GM10266 (cell line): ENCODE results near the gene CPSF7.

Source experiments
- DNase-seq: peaks from one replicate; pipeline ENCODE4 v3.0.0; 2012; ENCODE audit errors: extremely low spot score
- TF ChIP-seq, protein P1 (sequence below): IDR thresholded peaks from 2 replicates; pipeline ENCODE4 v1.5.1; 2012; ENCODE audit warnings: mild to moderate bottlenecking, low read depth; ENCODE audit not compliant: control insufficient read depth, insufficient read depth; ENCODE audit errors: missing control alignments

The CPSF7 gene

DNA sequence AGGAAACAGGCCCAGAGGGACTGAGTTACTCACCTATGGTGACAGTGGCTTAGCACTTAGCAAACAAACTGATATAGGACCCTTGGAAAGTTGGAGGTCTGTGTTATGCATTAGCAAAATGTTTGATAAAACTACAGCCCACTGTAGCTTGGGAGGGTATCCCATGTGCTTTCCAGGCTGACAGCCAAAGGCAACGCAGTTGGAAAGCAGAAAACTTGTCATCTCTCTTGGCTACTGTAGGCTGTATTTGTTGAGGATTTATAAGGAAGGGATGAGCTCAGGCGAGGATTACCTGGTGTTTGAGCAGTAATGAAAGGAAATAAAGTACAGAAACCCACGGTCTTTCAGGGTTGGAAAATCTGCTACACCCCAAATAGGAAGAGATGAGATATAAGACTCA is 23.9 kb upstream of the CPSF7 start:
- no peak for DNase-seq
- TF ChIP-seq, protein P1, sequence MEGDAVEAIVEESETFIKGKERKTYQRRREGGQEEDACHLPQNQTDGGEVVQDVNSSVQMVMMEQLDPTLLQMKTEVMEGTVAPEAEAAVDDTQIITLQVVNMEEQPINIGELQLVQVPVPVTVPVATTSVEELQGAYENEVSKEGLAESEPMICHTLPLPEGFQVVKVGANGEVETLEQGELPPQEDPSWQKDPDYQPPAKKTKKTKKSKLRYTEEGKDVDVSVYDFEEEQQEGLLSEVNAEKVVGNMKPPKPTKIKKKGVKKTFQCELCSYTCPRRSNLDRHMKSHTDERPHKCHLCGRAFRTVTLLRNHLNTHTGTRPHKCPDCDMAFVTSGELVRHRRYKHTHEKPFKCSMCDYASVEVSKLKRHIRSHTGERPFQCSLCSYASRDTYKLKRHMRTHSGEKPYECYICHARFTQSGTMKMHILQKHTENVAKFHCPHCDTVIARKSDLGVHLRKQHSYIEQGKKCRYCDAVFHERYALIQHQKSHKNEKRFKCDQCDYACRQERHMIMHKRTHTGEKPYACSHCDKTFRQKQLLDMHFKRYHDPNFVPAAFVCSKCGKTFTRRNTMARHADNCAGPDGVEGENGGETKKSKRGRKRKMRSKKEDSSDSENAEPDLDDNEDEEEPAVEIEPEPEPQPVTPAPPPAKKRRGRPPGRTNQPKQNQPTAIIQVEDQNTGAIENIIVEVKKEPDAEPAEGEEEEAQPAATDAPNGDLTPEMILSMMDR: no peak

DNA sequence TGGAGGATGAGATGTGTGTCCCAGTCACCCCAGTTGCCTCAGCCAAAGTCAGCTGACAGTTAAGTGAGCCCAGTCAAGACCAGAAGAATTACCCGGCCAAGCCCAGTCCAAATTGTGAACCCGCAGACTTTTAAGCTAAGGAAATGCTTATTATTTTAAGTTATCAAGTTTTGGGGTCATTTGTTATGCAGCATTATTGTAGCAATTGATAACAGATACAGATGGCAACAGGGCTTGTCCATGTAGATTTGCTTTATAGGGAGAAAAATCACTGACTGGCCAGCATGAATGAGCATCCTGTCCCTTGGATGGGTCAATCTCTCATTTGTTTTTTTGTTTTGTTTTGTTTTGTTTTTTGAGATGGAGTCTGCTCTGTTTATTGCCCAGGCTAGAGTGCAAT is 23.1 kb upstream of the CPSF7 start:
- DNase-seq: no peak
- TF ChIP-seq, protein P1: no peak

DNA sequence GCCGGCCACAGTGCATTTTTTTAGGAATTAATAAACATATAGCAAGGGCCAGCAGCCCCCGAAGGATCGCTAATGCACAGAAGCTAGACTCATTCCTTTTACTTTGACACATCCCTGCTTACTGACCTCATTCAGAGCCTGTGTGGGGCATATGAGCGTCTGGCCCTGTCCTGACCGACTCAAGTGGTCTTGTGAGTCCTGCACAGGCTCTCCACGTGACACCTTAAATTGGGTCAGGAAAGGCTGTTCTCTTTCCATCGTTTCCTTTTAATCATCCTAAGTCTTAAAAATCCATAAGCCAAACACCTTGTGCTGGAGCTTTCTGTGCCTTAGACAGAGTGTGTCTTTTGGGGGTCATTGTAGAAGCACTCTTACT is 18.8 kb upstream of the CPSF7 start:
- TF ChIP-seq, protein P1: no peak
- no peak for DNase-seq

DNA sequence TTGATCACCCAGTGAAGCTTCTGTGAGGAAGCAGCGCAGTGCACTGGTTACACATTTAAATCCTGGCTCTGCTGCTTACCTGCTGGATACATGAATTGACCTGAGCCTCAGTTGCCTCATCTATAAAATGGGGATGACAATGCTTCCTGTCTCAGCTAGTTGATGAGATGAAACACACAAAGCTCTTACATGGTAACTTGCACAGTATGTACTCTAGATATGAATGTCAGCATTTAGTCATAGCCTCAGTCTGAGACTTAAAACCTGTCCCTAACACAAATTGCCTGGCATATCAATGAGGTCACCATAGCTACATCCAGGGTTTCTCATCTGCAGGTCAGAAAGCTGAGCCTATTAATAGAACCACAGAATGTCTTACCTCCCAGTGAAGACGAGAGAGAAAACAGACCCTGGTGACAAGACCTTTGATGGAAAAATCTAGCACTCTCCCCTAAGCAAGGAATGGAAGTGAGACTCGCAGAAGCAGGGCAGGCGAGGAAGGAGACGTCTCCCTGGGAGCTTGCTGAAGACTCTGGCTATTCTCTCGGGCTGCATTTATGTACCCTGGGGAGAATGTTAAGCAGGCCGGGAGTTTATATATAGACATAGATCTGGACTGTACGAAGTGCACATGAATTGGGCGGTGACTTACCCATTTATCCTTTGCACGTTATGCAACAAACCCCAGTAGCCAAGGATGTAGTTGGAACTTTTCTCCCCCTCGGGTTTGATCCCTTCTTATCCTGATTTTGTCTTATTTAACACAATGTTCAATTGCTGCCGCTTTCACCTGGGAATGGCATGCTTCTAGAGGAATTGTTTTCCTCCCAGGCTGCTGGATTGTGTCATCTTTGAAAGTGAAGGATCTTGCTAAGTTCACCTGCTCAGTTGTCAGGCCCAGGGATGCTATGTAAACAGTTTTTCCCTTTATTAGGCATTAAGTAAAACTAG is 18.1 kb upstream of the CPSF7 start:
- DNase-seq: no peak
- TF ChIP-seq, protein P1: no peak

DNA sequence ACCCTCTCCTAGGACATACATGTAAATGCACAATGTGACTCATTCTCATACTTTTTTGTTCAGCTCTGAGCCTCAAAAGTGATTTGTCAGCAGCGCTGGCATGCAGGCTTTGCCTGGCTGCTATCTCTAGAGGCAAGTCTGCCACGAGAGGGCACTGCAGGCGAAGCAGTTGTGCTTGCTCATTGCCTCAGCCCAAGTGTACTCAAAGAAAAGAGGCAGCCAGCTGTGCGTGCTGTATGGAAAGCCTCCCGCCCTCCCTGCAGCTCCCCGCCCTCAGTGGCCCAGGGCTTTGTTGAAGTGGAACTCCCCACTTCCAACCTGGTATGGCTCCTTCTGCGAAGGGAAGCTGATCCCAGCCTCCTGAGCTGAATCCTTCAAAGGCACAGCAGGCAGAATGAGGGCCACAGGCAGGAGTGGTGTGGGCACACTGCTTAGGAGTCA is 16.5 kb upstream of the CPSF7 start:
- TF ChIP-seq, protein P1: peak; percentile 82
- peak; percentile 60 for DNase-seq

DNA sequence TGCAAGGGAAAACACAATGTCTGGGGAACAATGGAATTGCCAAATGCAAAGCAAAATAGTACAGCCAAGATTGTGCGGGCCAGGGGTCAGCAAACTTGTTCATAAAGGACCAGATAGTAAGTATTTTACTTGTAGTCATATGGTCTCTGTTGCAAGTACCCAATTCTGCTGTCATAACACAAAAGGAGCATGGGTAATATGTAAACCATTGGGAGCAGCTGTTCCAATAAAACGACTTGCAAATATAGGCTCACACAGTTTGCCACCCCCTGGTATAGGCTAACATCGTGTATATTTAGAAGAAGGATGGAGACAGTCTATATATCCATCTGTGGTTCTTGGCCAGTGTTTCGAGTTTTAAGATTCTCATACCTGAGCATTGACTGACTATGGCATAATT is 15.7 kb upstream of the CPSF7 start:
- TF ChIP-seq, protein P1: peak; percentile 2
- DNase-seq: no peak

- TF ChIP-seq, protein P1: no peak
- no peak for DNase-seq
Measured at GRCh38 chr11:61442616-61443015, 12.8 kb upstream of the CPSF7 start.
